Panc1 (cell line): Measurements from ENCODE around the gene ZSCAN2.

Source experiments
- CTCF ChIP-seq: fragments of 450-650 bp; IDR thresholded peaks from 2 replicates; pipeline ENCODE4 v1.5.1; 2017; ENCODE audit warnings: mild to moderate bottlenecking
- POLR2AphosphoS5 ChIP-seq: IDR thresholded peaks from 2 replicates; pipeline ENCODE4 v1.6.1; 2012; ENCODE audit warnings: mild to moderate bottlenecking, low read depth, low read length, moderate library complexity
- REST ChIP-seq, 2 experiments: IDR thresholded peaks; 2 replicates each; pipeline ENCODE4 v1.6.1; 2011 to 2012; ENCODE audit warnings: low read depth in 2 of 2, control low read depth in 1 of 2, low read length in 1 of 2, mild to moderate bottlenecking in 1 of 2, moderate library complexity in 1 of 2; ENCODE audit not compliant: insufficient read depth in 1 of 2
- SIN3A ChIP-seq: IDR thresholded peaks from 2 replicates; pipeline ENCODE4 v1.6.1; 2012; ENCODE audit warnings: low read depth, mild to moderate bottlenecking, low read length, moderate library complexity, borderline replicate concordance; ENCODE audit not compliant: insufficient read depth

GRCh38 chr15:84645997-84646396 lies 45.2 kb downstream of the ZSCAN2 start:
- no peak for TF ChIP-seq CTCF
- no peak for TF ChIP-seq SIN3A
- TF ChIP-seq REST (IDR thresholded peaks at IDR 0.05; ENCODE audit: insufficient read depth in 1 of 2, low read depth in 2 of 2, low read length in 1 of 2) = no peak
- TF ChIP-seq POLR2AphosphoS5 = no peak
